ENCODE data around the gene RAB15.

RAB15 gene

GRCh38 chr14:64968651-64969050, 3.5 kb downstream of the RAB15 start:
- H3K27ac ChIP-seq (ENCODE audit: extremely low read depth, low read depth, low read length): no peak overlapping the region
- H3K36me3 ChIP-seq (ENCODE audit: control insufficient read depth in 2 of 2, insufficient read depth in 1 of 2, low read length in 2 of 2): no peaks in the 10 kb centered on the region
- H3K4me3 ChIP-seq (ENCODE audit: low read depth, low read length): no peak overlapping the region
- no peaks in the 10 kb centered on the region for H3K9me3 ChIP-seq (ENCODE audit: control insufficient read depth, insufficient read depth, low read depth, low read length)
- peaks cover 7% of the 10 kb centered on the region; the same call in 1 of the 2 replicates for H3K4me1 ChIP-seq (ENCODE audit: control insufficient read depth, insufficient read depth, low read length)
- ChIA-PET POLR2A (interaction anchor here (0.5 kb wide), 1 partner anchor 449 kb away, joined by 3 read pairs; no protein-coding TSS in a partner anchor), CTCF (interaction anchor here (0.7 to 1.5 kb wide), 3 partner anchors 12 to 27 kb away, joined by 3 read pairs; no protein-coding TSS in a partner anchor)
- TF ChIP-seq ZBTB6 (tag by site-specific recombination; IDR thresholded peaks at IDR 0.05) (no peak), SCRT1 (tag by site-specific recombination; IDR thresholded peaks at IDR 0.05; ENCODE audit: borderline replicate concordance) (no peak)

- CTCF ChIA-PET: interaction anchor here (0.7 to 1.5 kb wide), 3 partner anchors 11 to 27 kb away, joined by 3 read pairs; no protein-coding TSS in a partner anchor
- Histone ChIP-seq H3K36me3 (ENCODE audit: control insufficient read depth in 2 of 2, insufficient read depth in 1 of 2, low read length in 2 of 2) (no peaks in the 10 kb centered on the region), H3K9me3 (ENCODE audit: control insufficient read depth, insufficient read depth, low read depth, low read length) (no peaks in the 10 kb centered on the region), H3K4me3 (ENCODE audit: low read depth, low read length) (no peak overlapping the region), H3K4me1 (ENCODE audit: control insufficient read depth, insufficient read depth, low read length) (peaks cover 7% of the 10 kb centered on the region; the same call in 1 of the 2 replicates), H3K27ac (ENCODE audit: extremely low read depth, low read depth, low read length) (no peak overlapping the region)
- POLR2A ChIA-PET: interaction anchor here (0.5 kb wide), 1 partner anchor 449 kb away, joined by 3 read pairs; no protein-coding TSS in a partner anchor
- TF ChIP-seq ZFHX2 (tag by site-specific recombination; conservative IDR thresholded peaks at IDR 0.05) (peak; percentile 61), ZNF692 (tag by site-specific recombination; IDR thresholded peaks at IDR 0.05) (no peak), KLF7 (tag by site-specific recombination; IDR thresholded peaks at IDR 0.05; ENCODE audit: borderline replicate concordance) (no peak), SP7 (tag by site-specific recombination; IDR thresholded peaks at IDR 0.05) (no peak), ZIC2 (tag by site-specific recombination; IDR thresholded peaks at IDR 0.05) (peak; percentile 58), EGR2 (tag by site-specific recombination; IDR thresholded peaks at IDR 0.05; ENCODE audit: low read depth) (peak; percentile 61), WT1 (tag by site-specific recombination; IDR thresholded peaks at IDR 0.05) (no peak), ZNF600 (tag by site-specific recombination; IDR thresholded peaks at IDR 0.05) (no peak), ZNF548 (tag by site-specific recombination; IDR thresholded peaks at IDR 0.05) (no peak)
Measured at GRCh38 chr14:64968167-64968566, 4.0 kb downstream of the RAB15 start.

- ChIA-PET POLR2A (no interaction called here), CTCF (no interaction called here)
- Histone ChIP-seq H3K4me1 (ENCODE audit: control insufficient read depth, insufficient read depth, low read length) (peaks cover 7% of the 10 kb centered on the region; the same call in 1 of the 2 replicates), H3K36me3 (ENCODE audit: control insufficient read depth in 2 of 2, insufficient read depth in 1 of 2, low read length in 2 of 2) (no peaks in the 10 kb centered on the region), H3K27ac (ENCODE audit: extremely low read depth, low read depth, low read length) (no peak overlapping the region), H3K4me3 (ENCODE audit: low read depth, low read length) (no peak overlapping the region), H3K9me3 (ENCODE audit: control insufficient read depth, insufficient read depth, low read depth, low read length) (no peaks in the 10 kb centered on the region)
- TF ChIP-seq ZBTB44 (tag by site-specific recombination; IDR thresholded peaks at IDR 0.05) (no peak), KLF7 (tag by site-specific recombination; IDR thresholded peaks at IDR 0.05; ENCODE audit: borderline replicate concordance) (no peak), SP3 (tag by site-specific recombination; IDR thresholded peaks at IDR 0.05) (no peak), EGR2 (tag by site-specific recombination; IDR thresholded peaks at IDR 0.05; ENCODE audit: low read depth) (no peak), ZBTB26 (tag by site-specific recombination; optimal IDR thresholded peaks at IDR 0.05) (no peak)
Measured at GRCh38 chr14:64966976-64967375, 5.2 kb downstream of the RAB15 start.
